SKM-1 (cell line): ENCODE measurements around the gene PDLIM4.

ENCODE experiments used
- DNase-seq: peaks from one replicate; lab custom pipeline; 2025; ENCODE audit not compliant: unreplicated experiment; lab: John Stamatoyannopoulos, UW

PDLIM4 gene

DNA sequence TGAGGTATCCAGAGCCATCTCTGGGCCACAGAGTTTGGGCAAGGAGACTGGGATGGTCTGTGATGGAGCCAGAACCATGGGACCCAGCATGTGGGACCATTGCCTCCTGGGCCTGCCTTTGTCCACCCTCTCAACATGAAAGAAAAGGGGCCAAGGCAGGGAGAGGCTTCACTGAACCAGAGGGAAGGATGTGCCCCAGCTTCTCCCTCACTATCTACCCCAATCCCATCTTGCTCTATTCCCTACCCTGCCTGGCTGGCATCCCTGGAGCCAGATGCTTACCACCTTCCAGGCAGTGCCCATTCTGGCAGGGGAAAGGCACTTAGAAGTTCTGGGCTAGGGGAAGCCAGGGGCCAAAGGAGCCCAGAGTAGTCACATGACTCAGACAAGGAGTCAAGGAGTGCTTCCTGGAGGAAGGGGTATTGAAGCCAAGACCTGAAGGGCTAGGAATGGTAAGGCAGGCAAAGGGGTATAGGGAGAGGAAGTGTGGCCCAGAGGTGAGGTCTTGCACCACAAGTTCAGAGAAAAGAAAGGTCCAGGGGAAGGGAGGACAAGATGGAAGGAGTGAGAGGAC, 9.8 kb downstream of the PDLIM4 start:
- DNase-seq, result no peak

DNA sequence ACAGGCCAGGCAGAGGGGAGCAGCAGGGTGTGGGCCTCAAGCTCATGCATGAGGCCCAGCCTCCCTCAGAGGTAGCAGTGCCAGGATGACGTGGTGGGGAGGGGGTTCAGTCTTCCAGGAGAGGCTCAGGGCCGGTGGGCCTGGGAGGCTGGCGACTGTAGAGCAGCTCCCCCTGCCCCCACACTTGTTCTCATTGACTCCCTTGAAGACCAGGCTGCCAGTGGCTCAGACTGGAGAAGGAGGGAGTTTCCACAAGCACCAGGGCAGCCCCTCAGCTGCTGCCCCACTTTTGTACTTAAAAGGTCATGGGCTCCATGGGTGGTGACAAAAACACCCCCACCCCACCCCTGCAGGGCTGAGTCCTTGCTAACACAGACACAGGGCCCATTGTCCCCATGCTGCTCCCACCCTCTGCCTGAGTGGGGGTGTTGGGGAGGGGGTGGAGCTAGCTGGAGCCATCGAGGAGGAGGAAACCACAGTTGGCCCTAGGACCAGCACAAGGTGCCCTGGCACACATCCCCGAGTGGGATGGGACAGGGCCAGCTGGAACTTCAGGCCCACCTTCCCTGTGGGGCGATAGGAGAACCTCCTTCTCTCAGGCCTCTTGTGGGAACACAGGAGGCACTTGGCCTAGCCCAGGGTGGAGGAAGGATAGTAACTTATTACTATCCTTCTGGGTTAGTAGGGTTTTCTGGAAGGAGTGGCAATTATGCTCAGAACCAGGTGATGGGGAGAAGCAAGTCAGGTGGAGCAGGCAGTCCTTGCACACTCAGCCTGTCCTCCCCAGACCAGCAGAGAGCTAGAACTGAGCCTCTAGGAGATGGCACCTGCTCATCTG, 10.7 kb downstream of the PDLIM4 start:
- DNase-seq, result no peak

DNA sequence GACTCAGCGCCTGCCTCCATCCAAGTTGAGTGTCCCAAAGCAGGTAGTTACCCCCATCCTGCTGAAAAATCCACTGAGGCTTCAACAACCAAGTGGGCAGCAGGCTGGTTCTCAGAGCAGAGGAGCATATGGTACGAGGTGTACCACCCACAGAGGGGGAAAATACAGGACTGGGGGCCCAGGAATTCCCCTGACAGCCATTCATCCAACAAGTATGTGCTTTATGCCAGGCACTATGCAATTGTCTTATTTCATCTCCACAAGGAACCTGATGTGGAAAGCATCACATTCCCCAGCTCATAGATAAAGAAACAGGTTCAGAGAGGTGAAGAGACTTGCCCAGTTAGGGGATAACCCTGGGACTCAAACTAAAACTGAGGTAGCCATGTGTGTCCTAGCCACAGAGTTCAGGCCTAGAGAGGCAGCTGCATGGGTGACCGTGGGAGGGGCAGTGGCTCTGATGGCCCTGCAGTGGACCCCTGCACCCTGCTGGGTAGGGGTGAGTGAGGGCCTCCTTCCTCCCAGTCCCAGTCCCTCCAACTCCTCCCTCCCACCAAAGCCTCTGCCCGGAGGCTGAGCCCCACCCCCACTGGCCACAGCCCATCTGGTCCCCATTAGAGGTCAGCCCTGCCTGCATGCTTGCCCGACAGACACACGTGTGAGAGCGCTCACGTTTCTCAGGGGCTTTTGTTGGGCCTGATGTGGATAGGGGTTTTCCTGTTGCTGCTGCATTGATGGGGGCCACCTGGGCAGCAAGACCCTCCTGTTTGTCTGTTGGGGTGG, 11.5 kb downstream of the PDLIM4 start:
- DNase-seq, result no peak

DNA sequence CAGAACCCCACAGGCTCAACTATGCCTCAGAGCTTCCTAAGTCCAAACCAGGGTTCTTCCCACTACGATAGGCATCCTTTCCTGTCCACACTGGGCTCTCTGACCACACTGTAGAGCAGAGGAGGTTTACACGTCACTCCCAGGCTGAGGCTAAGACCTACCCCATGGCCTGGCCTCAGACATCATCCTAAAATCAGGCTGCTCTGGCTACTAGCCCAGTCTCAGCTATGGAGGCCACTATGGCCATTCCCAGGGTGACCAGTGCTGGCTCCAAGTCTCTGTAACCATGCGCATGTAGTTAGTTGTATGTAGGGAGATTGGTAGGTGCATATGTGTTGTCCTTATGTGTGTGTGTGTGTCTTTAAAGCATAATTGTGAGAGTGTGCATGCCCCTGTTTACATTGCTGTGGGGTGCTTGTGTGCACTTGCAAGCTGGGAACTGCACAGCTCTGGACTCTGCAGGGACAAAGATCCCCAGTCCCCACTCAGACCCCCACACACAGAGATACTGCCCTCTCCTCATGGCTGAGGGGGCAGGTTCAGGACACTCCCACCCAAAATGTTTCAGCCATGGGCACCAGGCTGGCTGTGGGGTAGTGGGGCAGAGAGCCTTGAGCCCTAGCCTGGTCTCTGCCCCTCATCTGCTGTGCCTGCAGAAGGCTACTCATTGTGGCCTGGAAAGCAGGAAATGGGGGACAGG, 12.3 kb downstream of the PDLIM4 start:
- no peak for DNase-seq

DNA sequence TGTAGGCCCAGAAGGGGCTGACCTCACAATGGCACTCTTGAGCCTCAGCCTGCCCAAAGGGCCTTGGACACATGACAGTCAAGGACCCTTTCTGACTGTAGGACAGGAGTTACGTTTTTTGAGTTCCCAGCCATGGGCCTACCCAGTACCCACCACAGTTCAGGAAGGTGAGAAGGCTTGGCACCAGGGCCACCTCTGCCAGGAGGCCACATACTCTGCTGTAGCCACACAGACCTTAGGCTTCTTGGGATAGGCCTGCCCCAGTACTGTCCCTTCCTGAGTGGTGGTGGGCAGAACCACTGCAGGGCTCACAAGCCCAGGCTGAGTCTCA, 12.8 kb downstream of the PDLIM4 start:
- DNase-seq, result no peak

DNA sequence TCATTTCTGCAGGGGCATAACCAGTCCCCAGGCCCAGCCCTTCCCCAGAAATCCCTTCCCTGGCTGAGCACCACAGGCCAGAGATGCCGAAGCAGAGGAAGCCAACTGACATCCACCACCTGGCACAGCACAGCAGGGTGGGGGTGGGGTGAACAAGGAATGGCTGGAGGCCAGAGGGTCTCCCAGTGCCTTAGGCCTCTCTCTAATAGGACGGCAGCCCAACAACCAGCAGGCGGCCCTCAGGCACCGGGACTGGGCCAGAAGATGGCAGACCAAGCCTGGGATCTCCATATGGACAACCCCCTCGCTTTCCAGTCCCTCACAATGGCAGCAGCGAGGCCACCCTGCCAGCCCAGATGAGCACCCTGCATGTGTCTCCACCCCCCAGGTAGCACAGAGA, 13.2 kb downstream of the PDLIM4 start:
- DNase-seq, result no peak

DNA sequence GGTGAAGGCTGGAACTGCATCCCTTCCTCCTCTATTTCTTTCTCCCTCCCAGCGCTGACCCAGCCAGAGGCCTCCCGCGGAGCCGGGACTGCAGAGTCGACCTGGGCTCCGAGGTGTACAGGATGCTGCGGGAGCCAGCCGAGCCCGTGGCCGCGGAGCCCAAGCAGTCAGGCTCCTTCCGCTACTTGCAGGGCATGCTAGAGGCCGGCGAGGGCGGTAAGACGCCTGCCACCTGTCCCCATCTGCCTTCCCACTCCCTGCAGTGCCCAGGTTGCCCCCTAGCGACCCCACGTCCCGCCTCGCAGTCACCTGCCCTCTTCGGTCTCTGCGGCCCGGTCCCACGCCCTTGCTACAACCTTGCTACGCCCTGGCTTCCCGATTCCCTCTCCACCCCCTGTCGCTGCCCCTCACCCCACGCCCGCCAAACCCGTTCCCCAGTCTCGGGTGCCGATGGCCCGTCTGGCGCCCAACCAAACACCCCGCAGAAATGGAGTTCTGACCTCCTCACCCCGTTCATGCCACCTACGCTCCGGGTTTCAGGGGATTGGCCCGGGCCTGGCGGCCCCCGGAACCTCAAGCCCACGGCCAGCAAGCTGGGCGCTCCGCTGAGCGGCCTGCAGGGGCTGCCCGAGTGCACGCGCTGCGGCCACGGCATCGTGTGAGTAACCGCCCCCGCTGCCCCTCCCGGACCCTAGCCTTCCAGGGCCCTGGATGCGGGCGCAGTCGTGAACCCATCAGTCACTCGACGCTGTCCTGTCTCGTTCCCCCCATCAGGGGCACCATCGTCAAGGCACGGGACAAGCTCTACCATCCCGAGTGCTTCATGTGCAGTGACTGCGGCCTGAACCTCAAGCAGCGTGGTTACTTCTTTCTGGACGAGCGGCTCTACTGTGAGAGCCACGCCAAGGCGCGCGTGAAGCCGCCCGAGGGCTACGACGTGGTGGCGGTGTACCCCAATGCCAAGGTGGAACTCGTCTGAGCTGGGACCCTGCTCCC, 14.1 kb downstream of the PDLIM4 start:
- DNase-seq, result no peak

DNA sequence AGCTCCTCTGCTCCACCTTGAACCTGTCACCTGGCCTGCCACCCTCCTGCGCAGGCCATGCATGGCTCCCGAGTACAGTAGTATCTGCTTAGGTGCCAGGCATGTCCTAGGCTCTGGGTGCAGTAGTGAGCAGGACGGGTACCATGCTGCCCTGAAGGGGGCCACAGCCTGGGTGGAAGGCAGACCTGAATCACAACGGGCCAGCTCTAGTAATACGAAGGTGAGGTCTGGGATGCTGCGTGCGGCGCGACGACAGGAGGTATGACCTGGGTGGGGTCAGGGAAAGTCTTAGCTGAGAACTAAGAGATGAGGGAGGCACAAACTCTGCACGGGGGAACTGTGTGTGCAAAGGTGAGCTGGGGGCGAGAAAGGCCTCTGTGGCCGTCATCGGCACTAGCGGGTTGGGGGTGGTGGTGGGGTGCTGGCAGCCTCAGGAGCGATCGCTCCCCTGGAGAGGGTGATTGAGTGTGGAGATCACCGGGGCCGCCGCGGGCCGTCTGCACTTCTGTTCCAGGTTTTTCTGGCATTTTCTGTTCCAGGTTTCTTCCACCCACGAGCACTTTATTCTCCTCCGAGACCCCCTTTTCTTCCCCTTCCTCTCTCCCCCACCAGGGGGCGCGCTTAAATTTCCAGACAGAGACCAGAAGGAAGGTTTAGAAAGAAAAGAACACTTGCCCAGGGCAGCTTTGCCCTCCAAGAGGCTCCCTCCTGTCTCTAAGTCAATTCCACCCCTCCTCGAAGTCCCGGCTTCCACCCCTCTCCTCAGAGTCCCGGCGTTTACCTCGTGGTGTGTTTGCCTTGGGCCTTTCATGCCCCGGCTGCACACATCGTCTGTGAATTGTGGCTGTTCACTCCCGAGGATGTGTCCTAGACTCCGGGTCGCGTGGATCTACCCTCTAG, 15.1 kb downstream of the PDLIM4 start:
- peak; percentile 18 for DNase-seq

DNA sequence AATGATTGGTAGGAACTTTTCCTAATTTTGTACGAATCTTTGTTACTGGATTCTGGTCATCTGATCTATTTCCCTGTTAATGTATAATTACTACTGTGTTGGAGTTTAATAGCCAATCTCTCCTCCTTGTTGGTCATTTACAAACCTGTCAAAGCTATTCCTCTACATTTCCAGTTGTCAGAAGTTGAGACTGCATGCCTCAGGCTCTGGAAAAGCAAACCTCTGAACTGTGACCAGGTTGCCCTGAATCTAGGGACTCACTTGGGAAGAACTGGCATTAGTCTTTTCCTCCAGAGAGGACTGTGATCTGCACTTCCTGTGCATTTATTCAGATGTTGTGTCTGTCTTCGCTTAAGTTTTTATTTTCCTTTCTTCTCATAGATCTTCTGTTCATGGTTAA, 16.1 kb downstream of the PDLIM4 start:
- no peak for DNase-seq

DNA sequence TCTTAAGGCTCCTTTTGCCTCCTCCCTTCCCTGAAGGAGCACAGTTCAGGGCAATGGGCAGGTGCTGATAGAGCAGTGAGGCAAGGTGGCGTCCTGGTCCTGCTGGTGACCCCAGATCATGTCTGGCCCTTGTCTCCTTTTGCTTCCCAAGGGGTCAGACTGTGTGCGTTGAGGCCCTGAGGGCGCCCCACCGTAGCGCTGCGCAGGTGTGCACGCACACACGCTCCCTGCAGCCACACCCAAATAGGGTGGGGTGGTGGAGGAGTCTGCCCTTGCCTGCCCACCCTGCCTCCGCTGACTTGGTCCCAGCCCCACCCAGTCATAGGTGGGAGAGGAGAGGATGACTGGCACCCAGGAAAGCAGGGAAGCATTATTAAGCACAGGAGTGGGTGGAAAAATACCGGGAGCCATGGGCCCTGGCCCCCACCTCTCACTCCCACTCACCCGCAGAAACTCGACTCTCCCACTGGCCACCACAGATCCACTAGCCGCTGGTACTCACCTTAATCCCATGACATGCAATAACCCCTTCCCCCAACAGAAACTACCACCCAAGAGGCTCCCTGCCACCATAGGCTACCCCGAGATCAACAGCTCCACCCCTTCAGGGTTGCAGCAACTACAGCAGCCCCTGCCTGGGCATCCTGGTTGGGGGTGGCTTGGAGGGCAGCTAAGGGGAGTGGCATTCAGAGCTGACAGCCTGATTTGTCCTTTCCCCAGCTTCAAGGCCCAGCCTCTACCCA, 16.7 kb downstream of the PDLIM4 start:
- no peak for DNase-seq

DNA sequence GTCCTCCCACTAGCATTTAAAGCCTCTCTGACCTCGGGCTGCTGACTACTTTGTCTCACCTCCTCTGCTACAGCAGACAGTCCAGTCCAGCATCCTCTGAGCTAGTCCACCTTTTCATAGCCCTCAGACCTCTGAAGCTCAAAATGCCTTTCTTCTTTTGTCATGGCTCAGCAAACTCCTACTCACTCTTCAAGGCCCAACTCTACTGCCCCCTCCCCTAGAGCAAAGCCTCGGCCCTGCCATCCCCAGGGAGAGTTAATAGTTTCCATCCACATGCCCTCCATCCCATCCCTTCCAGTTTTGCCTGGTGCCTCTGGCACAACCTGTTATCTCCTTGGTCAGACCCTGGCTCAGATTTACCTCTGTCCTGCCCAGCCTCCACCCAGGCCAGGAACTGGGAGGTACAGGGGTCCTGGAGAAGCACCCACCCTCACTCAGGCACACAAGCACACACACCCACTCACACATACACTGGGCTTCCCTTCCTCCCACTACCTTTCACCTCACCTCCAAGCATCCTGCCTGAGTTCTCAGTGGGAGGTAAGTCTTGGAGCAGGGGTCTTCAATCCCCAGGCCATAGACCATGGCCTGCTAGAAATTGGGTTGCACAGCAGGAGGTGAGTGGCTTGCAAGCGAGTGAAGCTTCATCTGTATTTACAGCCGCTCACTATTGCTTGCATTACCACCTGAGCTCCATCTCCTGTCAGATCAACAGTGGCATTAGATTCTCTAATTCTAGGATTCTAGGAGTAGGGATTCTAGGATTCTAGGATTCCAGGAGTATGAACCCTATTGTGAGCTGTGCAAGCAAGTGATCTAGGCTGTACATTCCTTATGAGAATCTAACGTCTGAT, 18.1 kb downstream of the PDLIM4 start:
- DNase-seq, result no peak

DNA sequence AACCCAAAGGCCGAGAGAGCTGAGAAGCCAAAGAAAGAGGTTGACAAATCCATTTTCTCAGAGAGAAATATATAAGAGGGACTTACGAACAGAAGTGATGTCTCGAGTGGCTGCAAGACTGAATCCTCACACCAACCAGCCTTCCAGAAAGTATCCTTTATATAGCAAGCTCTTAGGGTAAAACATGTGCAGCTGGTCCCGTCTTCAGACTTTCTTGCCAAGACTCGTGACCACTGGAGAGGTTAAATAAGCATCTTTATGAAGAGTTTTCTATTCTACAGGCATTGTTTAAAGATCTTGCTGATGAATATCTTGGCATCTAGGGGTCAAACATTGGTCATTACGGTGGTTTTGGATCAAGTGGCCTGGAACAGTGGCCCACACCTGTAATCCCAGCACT, 19.8 kb downstream of the PDLIM4 start:
- no peak for DNase-seq

DNA sequence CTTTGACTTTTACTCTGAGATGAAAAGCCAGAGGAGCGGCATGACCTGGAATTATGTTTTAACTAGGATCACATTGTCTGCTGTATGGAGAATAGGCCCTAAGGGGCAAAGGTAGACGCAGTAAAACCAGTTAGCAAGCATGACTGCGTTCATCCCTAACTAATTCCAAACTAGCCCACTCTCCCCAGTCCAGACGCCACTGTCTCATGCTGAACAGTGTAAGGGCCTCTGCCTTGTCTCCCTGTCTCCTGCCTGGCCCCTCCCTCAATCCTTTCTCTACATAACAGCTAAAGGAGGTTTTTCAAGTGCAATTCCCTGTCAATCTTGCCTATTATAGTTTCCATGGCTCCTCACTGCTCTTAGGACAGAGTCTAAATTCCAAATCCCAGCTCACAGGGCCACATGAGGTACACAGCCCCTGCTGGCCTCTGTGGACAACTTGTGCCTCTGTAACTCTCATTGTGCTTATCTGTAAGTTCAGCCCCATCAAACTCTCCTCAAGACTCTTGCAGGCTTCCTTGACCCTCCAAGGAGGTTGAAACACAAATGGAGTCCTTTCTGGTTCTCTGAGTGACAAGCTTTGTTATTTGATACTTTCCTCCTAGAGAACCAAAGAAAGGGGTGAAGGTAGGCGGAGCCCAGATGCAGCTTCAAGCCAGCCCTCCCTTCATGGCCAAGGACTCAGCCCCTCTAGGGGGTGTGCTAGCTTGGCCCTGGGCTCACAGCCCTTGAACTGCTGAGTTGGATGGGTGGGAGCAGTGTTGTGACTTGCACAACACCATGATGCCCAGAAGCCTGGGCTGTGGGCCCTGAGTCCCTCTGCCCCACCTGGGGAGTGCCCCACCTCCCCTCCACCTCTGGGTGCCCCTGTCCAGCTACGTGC, 20.7 kb downstream of the PDLIM4 start:
- no peak for DNase-seq

DNA sequence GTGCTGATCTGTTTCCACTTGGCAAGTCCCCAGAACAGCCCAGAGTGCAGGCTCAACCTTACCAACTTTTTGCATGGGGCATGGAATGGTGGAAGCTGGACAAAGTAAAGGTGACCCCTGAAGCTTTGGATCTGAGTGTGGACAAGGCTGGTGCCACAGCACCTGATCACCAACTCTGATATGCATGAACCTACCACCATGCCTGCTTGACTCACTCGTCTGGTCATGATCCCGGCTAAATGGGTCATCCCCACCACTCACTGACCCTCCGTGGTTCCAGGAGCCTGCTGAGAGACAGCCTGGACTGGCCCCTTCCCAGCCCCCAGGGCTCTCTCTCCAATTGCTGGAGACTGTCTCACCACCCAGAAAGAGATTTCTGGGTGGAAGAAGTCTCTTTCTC, 22.3 kb downstream of the PDLIM4 start:
- DNase-seq, result no peak

DNA sequence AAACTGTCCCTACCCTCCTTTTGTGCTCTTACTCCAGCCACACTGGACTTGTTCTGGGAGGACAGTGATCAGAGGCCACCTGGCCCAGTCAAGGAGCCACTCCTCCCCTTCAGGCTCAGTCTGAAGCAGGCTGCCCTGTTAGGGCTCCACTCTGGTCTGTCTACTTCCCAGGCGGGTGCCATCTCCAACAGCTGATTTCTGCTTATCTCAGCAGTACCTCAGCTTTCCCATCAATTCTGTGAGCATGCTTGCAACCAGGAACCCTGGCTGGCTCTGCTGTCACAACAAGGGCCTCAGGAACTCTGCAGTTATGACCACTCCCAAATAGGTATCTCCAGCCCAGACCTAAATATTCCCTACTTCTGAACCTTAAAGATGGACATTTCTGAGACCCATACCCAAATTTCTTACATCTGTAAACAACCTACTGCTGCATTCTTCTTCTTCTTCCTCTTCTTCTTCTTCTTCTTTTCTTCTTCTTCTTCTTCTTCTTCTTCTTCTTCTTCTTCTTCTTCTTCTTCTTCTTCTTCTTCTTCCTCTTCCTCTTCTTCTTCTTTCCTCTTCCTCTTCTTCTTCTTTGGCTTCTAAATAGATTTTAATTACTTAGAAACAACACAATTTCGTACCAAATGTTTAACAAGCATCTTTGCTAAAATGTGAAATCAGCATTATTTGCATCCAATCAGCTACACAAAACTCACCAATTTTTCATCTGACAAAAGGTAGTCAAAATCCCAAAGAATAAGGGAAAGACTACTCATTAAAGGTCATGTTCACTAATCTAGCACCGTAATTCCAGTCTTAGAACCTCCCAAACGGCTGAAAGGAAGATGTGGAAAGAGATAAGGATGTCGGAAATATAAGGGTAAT, 23.1 kb downstream of the PDLIM4 start:
- no peak for DNase-seq
